Spleen (tissue), 11 donors: ENCODE measurements around the gene NR0B2. TPM values are rescaled to one million over a fixed set of nuclear protein-coding genes. Genes with fewer than 3 reads are reported as not detected.

Experiments
- DNase-seq: peaks from one replicate; pipeline ENCODE4 v3.0.0-alpha.2; 2020
- H3K27ac ChIP-seq, 8 donors: fragments of 200-600 bp; sonication (generic) in 7 of 8; 1 replicate in 4 of 8; 2 replicates in 4 of 8; pipeline versions ENCODE4 v1.5.0 to v1.8.0; 2016 to 2021; ENCODE audit warnings: inconsistent platforms in 4 of 8, mild to moderate bottlenecking in 4 of 8, moderate library complexity in 1 of 8
- H3K27me3 ChIP-seq, 7 donors: fragments of 200-600 bp; sonication (generic) in 6 of 7; replicated peaks in 1 of 7; 1 replicate in 4 of 7; 2 replicates in 3 of 7; pipeline versions ENCODE4 v1.5.0 to v1.8.0; 2016 to 2021; ENCODE audit warnings: inconsistent platforms in 3 of 7, mild to moderate bottlenecking in 1 of 7
- H3K36me3 ChIP-seq, 6 donors: fragments of 200-600 bp; sonication (generic) in 5 of 6; 1 replicate in 4 of 6; 2 replicates in 2 of 6; pipeline versions ENCODE4 v1.5.0 to v1.8.0; 2016 to 2021; ENCODE audit warnings: inconsistent platforms in 2 of 6
- H3K4me1 ChIP-seq, 6 donors: fragments of 200-600 bp; sonication (generic) in 5 of 6; 1 replicate in 3 of 6; 2 replicates in 3 of 6; pipeline versions ENCODE4 v1.5.0 to v1.8.0; 2016 to 2021; ENCODE audit warnings: inconsistent platforms in 3 of 6
- H3K4me3 ChIP-seq, 8 donors: fragments of 200-600 bp; sonication (generic) in 7 of 8; 1 replicate in 4 of 8; 2 replicates in 4 of 8; pipeline versions ENCODE4 v1.5.0 to v1.8.0; 2016 to 2021; ENCODE audit warnings: inconsistent platforms in 4 of 8, mild to moderate bottlenecking in 4 of 8, moderate library complexity in 2 of 8
- H3K9me3 ChIP-seq, 8 donors: fragments of 200-600 bp; sonication (generic) in 7 of 8; 1 replicate in 4 of 8; 2 replicates in 4 of 8; pipeline versions ENCODE4 v1.5.0 to v1.8.0; 2016 to 2021; ENCODE audit warnings: inconsistent platforms in 4 of 8
- POLR2A ChIP-seq, 3 donors: fragments of 450-650 bp; IDR thresholded peaks; one replicate each; pipeline ENCODE4 v1.5.1; 2017; ENCODE audit warnings: antibody characterized with exemption in 3 of 3, mild to moderate bottlenecking in 1 of 3
- POLR2AphosphoS5 ChIP-seq, 3 donors: sonication (generic); formaldehyde crosslinking; IDR thresholded peaks; one replicate each; pipeline ENCODE4 v1.5.1; 2017; ENCODE audit warnings: antibody characterized with exemption in 3 of 3
- WGBS, 5 donors: extraction: QIAGEN DNeasy Blood & Tissue Kit in 3 of 5; methylation state at CpG; one replicate each; pipeline versions ENCODE4 v1.1.5 to v1.1.7; 2013 to 2018; 5-methylcytosine and 5-hydroxymethylcytosine counted together
- intact Hi-C: fragments of 100-400 bp; cut with DNase I; formaldehyde crosslinking; loops from one replicate; pipeline ENCODE4 v1.15.0; 2023; ENCODE audit warnings: low total_unique reads
- polyA plus RNA-seq, 3 donors: library from polyadenylated mRNA; stranded (reverse); fragments of 200-250 nt; gene quantifications; one replicate each; pipeline ENCODE4 v1.2.1, GENCODE V29; 2013
- total RNA-seq, 7 donors: library from RNA; depleted of rRNA in 3 of 7; stranded (reverse); fragments of >200 nt in 3 of 7; fragmentation: NEBNext Ultra II Directional in 4 of 7; extraction: Animal tissue kit (Norgen Biotek cat#: 25700) in 4 of 7; gene quantifications; one replicate each; pipeline versions ENCODE4 v1.1.0 to v1.2.1, GENCODE V29; 2016 to 2021
- TF ChIP-seq, protein P1 (sequence below), 11 experiments: fragments of 200-600 bp in 7 of 11; fragments of 450-650 bp in 4 of 11; sonication (generic) in 4 of 11; IDR thresholded peaks in 8 of 11; conservative IDR thresholded peaks in 3 of 11; 1 replicate in 7 of 11; 2 replicates in 4 of 11; pipeline versions ENCODE4 v1.4.0 to v1.8.0; 2016 to 2021; ENCODE audit warnings: antibody characterized with exemption in 11 of 11, inconsistent platforms in 4 of 11, mild to moderate bottlenecking in 1 of 11
- donor health status: healthy with polysubstance abuse.
- donor health status: DM: no; HTN: no; CAD: no; lungs with moderate emphysema.
- donor health status: DM: no; HTN: no; CAD: no.
- donor health status: Bipolar disorder and iron deficiency.
- donor health status: healthy.
- donor health status: DM: no; HTN: no; CAD: no.
- donor health status: DM: yes; HTN: yes; CAD: no.

Gene NR0B2
- total and polyA plus RNA-seq, 10 donors: 0.74 to 27.1 (median 8.1) TPM

DNA sequence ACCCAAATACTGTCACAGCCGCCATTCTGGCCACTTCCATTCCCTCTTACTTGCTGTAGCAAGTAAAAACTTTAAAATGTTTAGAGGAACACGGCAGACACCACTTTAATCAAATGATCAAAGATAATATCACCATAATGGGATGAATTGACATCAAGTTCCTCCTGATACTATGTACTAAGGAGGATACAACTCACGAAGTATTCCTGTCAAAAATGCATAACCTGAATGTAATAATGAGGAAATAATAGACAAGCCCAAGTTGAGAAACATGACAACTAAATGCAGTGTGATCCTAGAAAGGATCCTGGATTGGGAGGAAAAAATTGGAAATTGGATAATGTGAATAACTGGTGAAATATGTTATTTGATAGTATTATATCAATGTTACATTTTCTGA is 42.5 kb upstream of the NR0B2 start:
- peaks cover 0 to 14% (median 6%) of the 10 kb centered on the region in 8 donors for H3K9me3 ChIP-seq
- no peak overlapping the region for H3K4me3 ChIP-seq
- 80 to 88% (median 84%) methylated on average over 3 of the region's 3 CpGs for WGBS, 5 donors
- intact Hi-C loops: no loop called here
- TF ChIP-seq, protein P1, sequence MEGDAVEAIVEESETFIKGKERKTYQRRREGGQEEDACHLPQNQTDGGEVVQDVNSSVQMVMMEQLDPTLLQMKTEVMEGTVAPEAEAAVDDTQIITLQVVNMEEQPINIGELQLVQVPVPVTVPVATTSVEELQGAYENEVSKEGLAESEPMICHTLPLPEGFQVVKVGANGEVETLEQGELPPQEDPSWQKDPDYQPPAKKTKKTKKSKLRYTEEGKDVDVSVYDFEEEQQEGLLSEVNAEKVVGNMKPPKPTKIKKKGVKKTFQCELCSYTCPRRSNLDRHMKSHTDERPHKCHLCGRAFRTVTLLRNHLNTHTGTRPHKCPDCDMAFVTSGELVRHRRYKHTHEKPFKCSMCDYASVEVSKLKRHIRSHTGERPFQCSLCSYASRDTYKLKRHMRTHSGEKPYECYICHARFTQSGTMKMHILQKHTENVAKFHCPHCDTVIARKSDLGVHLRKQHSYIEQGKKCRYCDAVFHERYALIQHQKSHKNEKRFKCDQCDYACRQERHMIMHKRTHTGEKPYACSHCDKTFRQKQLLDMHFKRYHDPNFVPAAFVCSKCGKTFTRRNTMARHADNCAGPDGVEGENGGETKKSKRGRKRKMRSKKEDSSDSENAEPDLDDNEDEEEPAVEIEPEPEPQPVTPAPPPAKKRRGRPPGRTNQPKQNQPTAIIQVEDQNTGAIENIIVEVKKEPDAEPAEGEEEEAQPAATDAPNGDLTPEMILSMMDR (IDR thresholded peaks at IDR 0.05 in 8 of 11, conservative IDR thresholded peaks at IDR 0.05 in 3 of 11): no peak
- TF ChIP-seq POLR2AphosphoS5 (IDR thresholded peaks at IDR 0.05) (no peak), POLR2A (IDR thresholded peaks at IDR 0.05) (no peak)
- DNase-seq: no peak
- H3K4me1 ChIP-seq: peaks cover 0 to 20% (median 17%) of the 10 kb centered on the region in 6 donors
- H3K36me3 ChIP-seq: no peaks in the 10 kb centered on the region
- peaks cover 0 to 45% (median 25%) of the 10 kb centered on the region in 7 donors for H3K27me3 ChIP-seq
- H3K27ac ChIP-seq: no peak overlapping the region

DNA sequence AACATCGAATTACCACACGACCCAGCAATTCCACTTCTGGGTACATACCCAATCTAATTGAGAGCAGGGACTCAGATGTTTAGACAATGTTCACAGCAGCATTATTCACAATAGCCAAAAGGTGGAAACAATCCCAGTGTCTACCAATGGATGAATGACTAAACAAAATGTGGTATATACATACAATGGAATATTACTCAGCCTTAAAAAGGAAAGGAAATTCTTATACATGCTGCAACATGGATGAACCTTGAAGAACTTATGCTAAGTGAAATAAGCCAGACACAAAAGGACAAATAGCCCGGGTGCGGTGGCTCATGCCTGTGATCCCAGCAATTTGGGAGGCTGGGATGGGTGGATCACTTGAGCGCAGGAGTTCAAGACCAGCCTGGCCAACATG is 39.6 kb upstream of the NR0B2 start:
- 93 to 96% (median 95%) methylated on average over 5 of the region's 5 CpGs for WGBS, 5 donors
- no peak for DNase-seq
- intact Hi-C loops: no loop called here

DNA sequence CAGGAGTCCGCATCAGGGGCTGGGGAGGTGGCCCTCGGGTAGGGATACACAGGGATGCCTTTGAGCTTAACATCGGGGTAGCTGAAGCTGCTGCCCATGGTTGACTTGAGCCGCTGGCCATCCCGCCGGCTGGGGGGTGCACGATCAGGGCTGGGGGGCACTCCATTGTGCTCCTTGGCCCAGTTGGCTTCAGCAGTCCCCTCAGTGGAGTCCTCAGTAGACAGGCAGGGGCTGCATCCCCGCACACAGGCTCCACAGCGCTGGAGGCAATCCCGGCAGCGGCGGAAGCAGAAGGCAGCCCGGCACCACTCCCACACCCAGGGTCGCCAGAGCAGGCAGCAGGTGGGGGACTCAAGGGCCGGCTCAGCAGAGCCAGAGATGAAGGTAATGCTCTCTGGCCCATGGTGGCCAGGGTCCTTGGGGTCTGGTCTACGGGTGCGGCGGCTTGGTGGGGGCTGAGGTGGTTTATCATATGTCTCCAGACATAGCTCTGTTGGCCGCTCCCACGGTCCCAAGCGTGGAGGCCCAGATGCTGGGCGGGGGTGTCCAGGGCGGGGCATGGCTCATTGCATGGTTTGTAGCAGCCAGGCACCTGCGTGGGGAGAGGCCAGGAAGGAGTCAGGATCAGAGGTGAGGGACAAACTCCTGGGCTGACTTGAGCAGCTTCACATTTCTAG is 38.2 kb upstream of the NR0B2 start:
- no peak overlapping the region for H3K4me3 ChIP-seq
- 87 to 91% (median 90%) methylated on average over 15 to 24 of the region's 24 CpGs for WGBS, 5 donors
- peaks cover 0 to 14% (median 6%) of the 10 kb centered on the region in 8 donors for H3K9me3 ChIP-seq
- peaks cover 0 to 2% (median 0%) of the 10 kb centered on the region in 7 donors for H3K27me3 ChIP-seq
- peaks cover 0 to 11% (median 0%) of the 10 kb centered on the region in 6 donors for H3K4me1 ChIP-seq
- peaks cover 0 to 6% (median 2%) of the 10 kb centered on the region in 6 donors for H3K36me3 ChIP-seq
- no peak for DNase-seq
- no peak overlapping the region for H3K27ac ChIP-seq
- intact Hi-C loops: no loop called here
- no peak for TF ChIP-seq POLR2AphosphoS5 (IDR thresholded peaks at IDR 0.05)
- no peak for TF ChIP-seq POLR2A (IDR thresholded peaks at IDR 0.05)
- TF ChIP-seq, protein P1 (IDR thresholded peaks at IDR 0.05 in 8 of 11, conservative IDR thresholded peaks at IDR 0.05 in 3 of 11): no peak

More for the DNA sequence above, 39.6 kb upstream of the NR0B2 start:
- Histone ChIP-seq H3K4me1 (peaks cover 0 to 10% (median 0%) of the 10 kb centered on the region in 6 donors), H3K27ac (no peak overlapping the region), H3K4me3 (no peak overlapping the region), H3K9me3 (peaks cover 0 to 14% (median 6%) of the 10 kb centered on the region in 8 donors), H3K36me3 (no peaks in the 10 kb centered on the region), H3K27me3 (peaks cover 0 to 16% (median under 1%) of the 10 kb centered on the region in 7 donors)
- TF ChIP-seq POLR2AphosphoS5 (IDR thresholded peaks at IDR 0.05) (no peak), POLR2A (IDR thresholded peaks at IDR 0.05) (no peak)
- TF ChIP-seq, protein P1 (IDR thresholded peaks at IDR 0.05 in 8 of 11, conservative IDR thresholded peaks at IDR 0.05 in 3 of 11): no peak

DNA sequence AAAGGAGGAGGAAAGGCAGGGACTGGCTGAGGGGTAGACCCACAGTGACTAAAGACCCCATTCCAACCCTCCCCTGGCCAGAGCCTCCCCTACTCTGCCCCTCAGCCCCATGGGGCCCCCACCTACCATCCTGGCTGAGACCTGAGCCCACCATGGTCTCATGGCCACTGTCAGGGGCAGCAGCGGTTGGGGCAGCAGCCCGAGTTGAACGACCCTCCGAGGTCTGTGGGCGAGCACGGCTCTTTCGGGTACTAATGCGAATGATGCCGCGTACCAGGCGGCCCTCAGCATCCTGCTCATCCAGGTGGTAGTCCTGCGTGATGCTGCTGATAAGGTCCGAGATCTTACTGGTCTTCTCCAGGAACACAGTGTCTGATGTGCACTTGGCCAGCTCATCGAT is 37.4 kb upstream of the NR0B2 start:
- intact Hi-C loops: no loop called here
- peak in 1 of 3 donors; percentile 22 for TF ChIP-seq POLR2AphosphoS5 (IDR thresholded peaks at IDR 0.05)
- TF ChIP-seq, protein P1 (IDR thresholded peaks at IDR 0.05 in 8 of 11, conservative IDR thresholded peaks at IDR 0.05 in 3 of 11): no peak
- Histone ChIP-seq H3K9me3 (peaks cover 0 to 6% (median 4%) of the 10 kb centered on the region in 8 donors), H3K27ac (no peak overlapping the region), H3K4me1 (peaks cover 0 to 12% (median 0%) of the 10 kb centered on the region in 6 donors), H3K4me3 (no peak overlapping the region), H3K27me3 (no peaks in the 10 kb centered on the region), H3K36me3 (peaks cover 3 to 13% (median 9%) of the 10 kb centered on the region in 6 donors)
- WGBS, 5 donors: 80 to 99% (median 94%) methylated on average over 2 to 14 of the region's 14 CpGs
- no peak for DNase-seq
